DND-41 (cell line): ENCODE data around the gene PRR36.

Experiments used
- CTCF ChIP-seq: IDR thresholded peaks from 2 replicates; pipeline ENCODE4 v1.5.1; 2012; ENCODE audit warnings: borderline replicate concordance, low read length, moderate library complexity, mild to moderate bottlenecking; ENCODE audit not compliant: poor library complexity, severe bottlenecking; ENCODE audit errors: extremely low read depth
- EZH2 ChIP-seq: IDR thresholded peaks from 3 replicates; pipeline ENCODE4 v1.6.1; 2012; ENCODE audit warnings: borderline replicate concordance, low read depth, mild to moderate bottlenecking, moderate library complexity, low read length, inconsistent platforms; ENCODE audit not compliant: severe bottlenecking

- no peak for TF ChIP-seq CTCF
- TF ChIP-seq EZH2 = no peak
Measured at GRCh38 chr19:7916103-7916954, 42.1 kb upstream of the PRR36 start.
